Dermis lymphatic vessel endothelial cell (primary cell): Measurements from ENCODE around the gene ASB18. TPM values are rescaled to one million over a fixed set of nuclear protein-coding genes. Genes with fewer than 3 reads are reported as not detected.

ENCODE experiments used
- total RNA-seq: library from RNA; depleted of rRNA; stranded (reverse); fragments of >200 nt; gene quantifications from 2 replicates; pipeline ENCODE4 v1.2.1, GENCODE V29; 2014

Gene ASB18, protein sequence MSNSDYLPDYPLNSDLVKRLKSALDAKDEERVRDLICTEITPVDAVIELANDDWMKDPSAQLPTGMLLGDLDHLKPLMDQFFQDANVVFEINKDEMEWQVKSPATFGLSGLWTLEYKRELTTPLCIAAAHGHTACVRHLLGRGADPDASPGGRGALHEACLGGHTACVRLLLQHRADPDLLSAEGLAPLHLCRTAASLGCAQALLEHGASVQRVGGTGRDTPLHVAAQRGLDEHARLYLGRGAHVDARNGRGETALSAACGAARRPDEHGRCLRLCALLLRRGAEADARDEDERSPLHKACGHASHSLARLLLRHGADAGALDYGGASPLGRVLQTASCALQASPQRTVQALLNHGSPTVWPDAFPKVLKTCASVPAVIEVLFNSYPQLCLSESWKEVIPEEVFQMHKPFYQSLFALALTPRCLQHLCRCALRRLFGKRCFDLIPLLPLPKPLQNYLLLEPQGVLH
- total RNA-seq, result not detected in 2 replicates

DNA sequence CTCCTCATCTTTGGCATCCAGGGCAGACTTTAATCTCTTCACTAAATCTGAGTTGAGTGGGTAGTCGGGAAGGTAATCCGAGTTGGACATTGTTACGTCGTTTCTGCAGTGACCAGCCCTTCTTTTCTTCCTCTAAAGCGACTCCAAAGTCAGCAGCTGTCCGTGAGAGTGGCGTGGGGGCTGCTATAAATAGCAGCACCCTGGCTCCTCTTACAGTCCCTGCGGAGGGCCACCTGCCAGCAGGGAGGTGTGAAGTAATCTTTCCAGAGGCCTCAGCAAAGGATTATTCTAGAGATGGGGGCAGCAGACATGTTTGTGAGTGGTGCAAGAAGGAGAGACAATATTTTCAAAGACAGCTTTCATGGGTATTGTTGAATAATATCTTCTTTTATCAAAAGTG is at the start of gene ASB18:
ASB18 (minus strand) TSS at position 151 of the 400 bp plus-strand sequence; CDS start at position 90, 61 bp downstream.

DNA sequence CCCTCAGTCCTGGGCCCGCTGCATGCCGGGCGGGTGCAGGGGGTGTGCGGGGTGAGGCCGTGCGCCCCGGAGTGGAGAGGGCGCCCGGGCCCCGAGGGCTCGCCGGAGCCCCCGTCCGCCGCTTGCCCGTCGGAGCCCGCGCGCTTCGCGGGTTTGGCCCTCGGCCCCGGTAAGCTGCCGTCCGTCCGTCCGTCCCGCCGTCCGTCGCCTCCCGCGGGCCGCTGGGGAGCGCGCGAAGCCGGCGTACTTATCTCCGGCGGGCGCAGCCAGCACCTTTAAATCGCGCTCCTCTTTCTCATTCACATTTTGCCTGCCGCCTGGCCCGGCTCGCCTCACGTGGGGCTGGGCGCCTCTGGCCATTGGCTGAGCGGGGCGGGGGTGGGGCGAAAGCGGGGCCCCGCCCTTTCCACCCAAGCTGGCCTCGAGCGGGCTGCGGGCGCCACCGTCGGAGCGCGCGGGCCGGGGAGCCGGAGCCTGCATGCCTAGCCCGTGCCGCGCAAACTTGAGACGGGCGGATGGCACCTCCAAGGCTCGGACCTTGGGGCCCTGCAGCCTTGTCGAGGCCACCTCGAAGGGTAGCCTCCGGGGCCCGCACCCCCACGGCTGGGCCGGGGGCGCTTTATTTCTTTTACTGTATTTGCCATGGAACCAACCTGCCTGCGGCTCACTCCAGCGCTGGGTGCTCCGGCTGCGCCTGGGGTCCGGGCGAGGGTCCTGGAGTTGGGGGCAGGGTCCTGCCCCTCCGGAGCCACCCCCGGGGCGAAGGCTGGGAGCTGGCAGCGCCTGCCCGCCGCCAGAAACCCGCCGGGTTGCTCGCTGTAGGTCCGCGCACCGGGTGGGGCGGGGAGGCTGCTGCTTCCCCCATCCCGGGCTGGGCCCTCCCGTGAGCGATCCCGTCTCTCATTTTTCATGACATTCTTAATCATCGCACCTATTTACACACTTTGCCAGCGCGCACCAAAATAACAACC is 95.8 kb downstream of the ASB18 start, which contains the start of gene GBX2:
GBX2 (minus strand) TSS at position 277 of the 971 bp plus-strand sequence. CDS start 415 bp downstream, outside the sequence.

Other genes starting within 250 kb of the ASB18 start
- 0.52 and 0.87 TPM in 2 replicates for gene GBX2, start 96.0 kb downstream of the ASB18 start, total RNA-seq